OCI-LY7 (cell line): ENCODE measurements around the gene IGIP. TPM values are rescaled to one million over a fixed set of nuclear protein-coding genes. Genes with fewer than 3 reads are reported as not detected.

Experiments
- BruUV-seq: library from RNA; stranded (reverse); fragments of 400-500 nt; replicated peaks from 2 replicates; lab custom pipeline; 2021; lab: Mats Ljungman, UMichigan
- CTCF ChIA-PET: fragments of 300-600 bp; sonication (Branson Sonifier 250); formaldehyde crosslinking; loops from one replicate; lab custom pipeline; 2022; ENCODE audit warnings: antibody characterized with exemption; ENCODE audit not compliant: unreplicated experiment; lab: Charles Lee
- POLR2A ChIA-PET: fragments of 300-600 bp; sonication (Branson Sonifier 250); formaldehyde crosslinking; loops from one replicate; lab custom pipeline; 2022; ENCODE audit warnings: antibody characterized with exemption; lab: Charles Lee
- DNase-seq: peaks from one replicate; pipeline ENCODE4 v3.0.0-alpha.2; 2015; ENCODE audit warnings: low spot score
- H2AFZ ChIP-seq: fragments of 200-600 bp; sonication (generic), shearing (Covaris generic); 2 replicates; pipeline ENCODE4 v1.6.1; 2014; ENCODE audit warnings: mild to moderate bottlenecking, antibody characterized with exemption, low read length, moderate library complexity
- H3K27ac ChIP-seq: fragments of 200-600 bp; sonication (generic); 2 replicates; pipeline ENCODE4 v1.5.1; 2014; ENCODE audit warnings: mixed run types, low read depth, mild to moderate bottlenecking, moderate library complexity, low read length, inconsistent platforms; ENCODE audit not compliant: poor library complexity, severe bottlenecking
- H3K36me3 ChIP-seq: fragments of 200-600 bp; sonication (generic); 2 replicates; pipeline ENCODE4 v1.6.1; 2014; ENCODE audit warnings: mild to moderate bottlenecking, antibody characterized with exemption, low read length, moderate library complexity, mixed read lengths; ENCODE audit not compliant: insufficient read depth
- H3K4me1 ChIP-seq: fragments of 200-600 bp; sonication (generic); 2 replicates; pipeline ENCODE4 v1.5.1; 2014; ENCODE audit warnings: mild to moderate bottlenecking, low read length; ENCODE audit not compliant: insufficient read depth, poor library complexity, severe bottlenecking
- H3K4me2 ChIP-seq: fragments of 200-600 bp; sonication (generic); 2 replicates; pipeline ENCODE4 v1.6.1; 2014; ENCODE audit warnings: mild to moderate bottlenecking, low read length
- H3K4me3 ChIP-seq: fragments of 200-600 bp; sonication (generic); 2 replicates; pipeline ENCODE4 v1.5.1; 2014; ENCODE audit warnings: mild to moderate bottlenecking, low read depth, low read length; ENCODE audit not compliant: poor library complexity, severe bottlenecking
- H3K79me2 ChIP-seq: fragments of 200-600 bp; sonication (generic); 2 replicates; pipeline ENCODE4 v1.6.1; 2016; ENCODE audit warnings: low read depth, mild to moderate bottlenecking, low read length, moderate library complexity, mixed read lengths; ENCODE audit not compliant: insufficient read depth
- H3K9me2 ChIP-seq: fragments of 200-600 bp; sonication (generic); 2 replicates; pipeline ENCODE4 v1.6.1; 2016; ENCODE audit warnings: mild to moderate bottlenecking, low read length, mixed read lengths; ENCODE audit not compliant: insufficient read depth
- H3K9me3 ChIP-seq: fragments of 200-600 bp; sonication (generic); 2 replicates; pipeline ENCODE4 v1.6.1; 2014; ENCODE audit warnings: mild to moderate bottlenecking, mixed run types, low read length, mixed read lengths
- H4K20me1 ChIP-seq: fragments of 200-600 bp; sonication (generic); 2 replicates; pipeline ENCODE4 v1.6.1; 2014; ENCODE audit warnings: mild to moderate bottlenecking, antibody characterized with exemption, low read length, moderate library complexity, mixed read lengths; ENCODE audit not compliant: insufficient read depth
- CTCF ChIP-seq: fragments of 200-600 bp; sonication (generic); conservative IDR thresholded peaks from 2 replicates; pipeline ENCODE4 v1.5.1; 2014; ENCODE audit warnings: mild to moderate bottlenecking, antibody characterized with exemption, low read length, moderate library complexity, mixed read lengths
- EZH2phosphoT487 ChIP-seq: fragments of 200-600 bp; sonication (generic); IDR thresholded peaks from 2 replicates; pipeline ENCODE4 v1.6.1; 2018; ENCODE audit warnings: low read depth, borderline replicate concordance, mild to moderate bottlenecking, mixed run types, antibody characterized with exemption, low read length, moderate library complexity, mixed read lengths
- intact Hi-C: fragments of 100-400 bp; cut with micrococcal nuclease; formaldehyde crosslinking; loops from one replicate; pipeline ENCODE4 v1.10.0; 2022; ENCODE audit not compliant: unreplicated experiment
- total RNA-seq, 2 experiments: library from RNA; depleted of rRNA in 1 of 2; stranded (reverse); fragments of >200 nt in 1 of 2; shearing (Covaris generic) in 1 of 2; gene quantifications; 2 replicates each; pipeline ENCODE4 v1.2.3, GENCODE V29; 2014 to 2022

Gene IGIP
- total RNA-seq, 2 experiments from 2014 or later, result 3.3 to 4.9 TPM

GRCh38 chr5:140133514-140134167 is 7.9 kb downstream of the IGIP start:
- intact Hi-C loops, result no loop called here
- Histone ChIP-seq H3K79me2 (no peaks in the 10 kb centered on the region), H3K9me2 (no peaks in the 10 kb centered on the region), H2AFZ (no peak overlapping the region), H3K9me3 (no peaks in the 10 kb centered on the region), H3K4me2 (no peak overlapping the region), H4K20me1 (no peaks in the 10 kb centered on the region), H3K36me3 (no peaks in the 10 kb centered on the region), H3K4me3 (no peak overlapping the region), H3K27ac (no peak overlapping the region), H3K4me1 (peaks cover 8% of the 10 kb centered on the region)
- ChIA-PET CTCF (interaction anchor here (0.5 to 1.5 kb wide), 2 partner anchors 10 to 24 kb away, joined by 3 read pairs; no protein-coding TSS in a partner anchor), POLR2A (interaction anchor here (0.7 to 1.2 kb wide), 2 partner anchors 59 to 250 kb away, joined by 4 to 5 read pairs; no protein-coding TSS in a partner anchor)
- BruUV-seq, result no TSS peak
- TF ChIP-seq EZH2phosphoT487, result no peak
- TF ChIP-seq CTCF, result no peak
- no peak for DNase-seq

GRCh38 chr5:140134277-140134935 is 8.7 kb downstream of the IGIP start:
- Histone ChIP-seq H3K27ac (no peak overlapping the region), H3K36me3 (no peaks in the 10 kb centered on the region), H3K4me3 (no peak overlapping the region), H4K20me1 (no peaks in the 10 kb centered on the region), H3K4me2 (no peak overlapping the region), H3K4me1 (peaks cover 8% of the 10 kb centered on the region), H2AFZ (no peak overlapping the region), H3K9me2 (no peaks in the 10 kb centered on the region), H3K9me3 (no peaks in the 10 kb centered on the region), H3K79me2 (no peaks in the 10 kb centered on the region)
- ChIA-PET CTCF (interaction anchor here (1.5 kb wide), 1 partner anchor 9 kb away, joined by 3 read pairs; no protein-coding TSS in a partner anchor), POLR2A (interaction anchor here (0.7 to 1.6 kb wide), 3 partner anchors 59 to 249 kb away, joined by 3 to 5 read pairs (median 4); no protein-coding TSS in a partner anchor)
- no peak for DNase-seq
- intact Hi-C loops, result no loop called here
- no TSS peak for BruUV-seq
- no peak for TF ChIP-seq EZH2phosphoT487
- no peak for TF ChIP-seq CTCF
